Measurements from ENCODE around the gene NAT16. TPM values are rescaled to one million over a fixed set of nuclear protein-coding genes. Genes with fewer than 3 reads are reported as not detected.

NAT16 gene
- total and polyA plus RNA-seq, 2 of the 13 experiments (the other 11 are each of a cell fraction or from before 2014, with no cell fraction given), result 0.04 TPM; not detected in 1

DNA sequence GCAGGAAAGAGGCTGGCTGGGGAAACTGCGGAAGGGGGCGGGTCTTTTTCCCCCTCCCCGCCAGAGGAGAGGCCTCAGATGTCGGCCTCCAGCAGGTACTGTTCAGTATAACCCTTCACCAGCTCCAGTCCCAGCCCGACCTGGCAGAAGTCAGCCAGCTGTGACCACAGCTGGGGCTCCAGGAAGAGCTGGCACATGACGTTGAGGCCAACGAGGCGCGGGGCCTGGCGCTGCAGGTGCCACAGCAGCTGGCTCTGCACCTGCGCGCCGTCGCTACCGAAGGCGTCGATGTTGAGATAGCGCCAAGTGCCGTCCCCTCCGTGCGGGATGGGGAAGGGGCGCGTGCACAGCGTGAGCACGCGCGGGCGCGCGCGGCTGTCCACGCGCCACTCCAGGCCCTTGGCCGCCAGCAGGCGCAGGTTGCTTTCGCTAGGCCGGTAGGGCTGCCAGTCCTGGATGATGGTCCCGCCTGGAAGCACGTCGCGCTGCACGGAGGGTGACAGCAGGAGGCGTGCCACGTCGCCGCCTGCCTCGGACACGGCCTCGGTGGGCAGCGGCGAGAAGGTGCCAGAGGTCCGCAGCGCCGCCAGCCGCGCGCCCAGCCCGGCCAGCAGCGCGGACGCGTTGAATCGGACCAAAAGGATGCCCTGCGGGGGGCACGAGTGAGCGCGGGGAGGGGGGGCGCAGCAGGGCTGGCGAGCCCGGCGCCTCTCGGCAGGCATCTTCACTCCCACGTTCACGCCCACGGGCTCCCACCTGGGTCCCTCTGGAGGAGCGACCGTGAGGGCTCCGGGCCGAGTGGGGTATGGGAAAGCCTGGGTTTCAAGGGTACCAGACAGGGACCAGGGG, 7.9 kb downstream of the NAT16 start (continued):
- TF ChIP-seq, protein P1, sequence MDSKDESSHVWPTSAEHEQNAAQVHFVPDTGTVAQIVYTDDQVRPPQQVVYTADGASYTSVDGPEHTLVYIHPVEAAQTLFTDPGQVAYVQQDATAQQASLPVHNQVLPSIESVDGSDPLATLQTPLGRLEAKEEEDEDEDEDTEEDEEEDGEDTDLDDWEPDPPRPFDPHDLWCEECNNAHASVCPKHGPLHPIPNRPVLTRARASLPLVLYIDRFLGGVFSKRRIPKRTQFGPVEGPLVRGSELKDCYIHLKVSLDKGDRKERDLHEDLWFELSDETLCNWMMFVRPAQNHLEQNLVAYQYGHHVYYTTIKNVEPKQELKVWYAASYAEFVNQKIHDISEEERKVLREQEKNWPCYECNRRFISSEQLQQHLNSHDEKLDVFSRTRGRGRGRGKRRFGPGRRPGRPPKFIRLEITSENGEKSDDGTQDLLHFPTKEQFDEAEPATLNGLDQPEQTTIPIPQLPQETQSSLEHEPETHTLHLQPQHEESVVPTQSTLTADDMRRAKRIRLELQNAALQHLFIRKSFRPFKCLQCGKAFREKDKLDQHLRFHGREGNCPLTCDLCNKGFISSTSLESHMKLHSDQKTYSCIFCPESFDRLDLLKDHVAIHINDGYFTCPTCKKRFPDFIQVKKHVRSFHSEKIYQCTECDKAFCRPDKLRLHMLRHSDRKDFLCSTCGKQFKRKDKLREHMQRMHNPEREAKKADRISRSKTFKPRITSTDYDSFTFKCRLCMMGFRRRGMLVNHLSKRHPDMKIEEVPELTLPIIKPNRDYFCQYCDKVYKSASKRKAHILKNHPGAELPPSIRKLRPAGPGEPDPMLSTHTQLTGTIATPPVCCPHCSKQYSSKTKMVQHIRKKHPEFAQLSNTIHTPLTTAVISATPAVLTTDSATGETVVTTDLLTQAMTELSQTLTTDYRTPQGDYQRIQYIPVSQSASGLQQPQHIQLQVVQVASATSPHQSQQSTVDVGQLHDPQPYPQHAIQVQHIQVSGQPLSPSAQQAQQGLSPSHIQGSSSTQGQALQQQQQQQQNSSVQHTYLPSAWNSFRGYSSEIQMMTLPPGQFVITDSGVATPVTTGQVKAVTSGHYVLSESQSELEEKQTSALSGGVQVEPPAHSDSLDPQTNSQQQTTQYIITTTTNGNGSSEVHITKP (CRISPR knock-in tag; IDR thresholded peaks at IDR 0.05; ENCODE audit: low read depth), result no peak
- TF ChIP-seq ZNF180 (CRISPR knock-in tag; IDR thresholded peaks at IDR 0.05; ENCODE audit: borderline replicate concordance, low read depth), result no peak
- TF ChIP-seq HIVEP1 (CRISPR knock-in tag; IDR thresholded peaks at IDR 0.05), result no peak
- no peak for TF ChIP-seq ZSCAN29 (CRISPR knock-in tag; conservative IDR thresholded peaks at IDR 0.05)
- no peak for TF ChIP-seq FOXK2 (IDR thresholded peaks at IDR 0.05)
- TF ChIP-seq, protein P2, sequence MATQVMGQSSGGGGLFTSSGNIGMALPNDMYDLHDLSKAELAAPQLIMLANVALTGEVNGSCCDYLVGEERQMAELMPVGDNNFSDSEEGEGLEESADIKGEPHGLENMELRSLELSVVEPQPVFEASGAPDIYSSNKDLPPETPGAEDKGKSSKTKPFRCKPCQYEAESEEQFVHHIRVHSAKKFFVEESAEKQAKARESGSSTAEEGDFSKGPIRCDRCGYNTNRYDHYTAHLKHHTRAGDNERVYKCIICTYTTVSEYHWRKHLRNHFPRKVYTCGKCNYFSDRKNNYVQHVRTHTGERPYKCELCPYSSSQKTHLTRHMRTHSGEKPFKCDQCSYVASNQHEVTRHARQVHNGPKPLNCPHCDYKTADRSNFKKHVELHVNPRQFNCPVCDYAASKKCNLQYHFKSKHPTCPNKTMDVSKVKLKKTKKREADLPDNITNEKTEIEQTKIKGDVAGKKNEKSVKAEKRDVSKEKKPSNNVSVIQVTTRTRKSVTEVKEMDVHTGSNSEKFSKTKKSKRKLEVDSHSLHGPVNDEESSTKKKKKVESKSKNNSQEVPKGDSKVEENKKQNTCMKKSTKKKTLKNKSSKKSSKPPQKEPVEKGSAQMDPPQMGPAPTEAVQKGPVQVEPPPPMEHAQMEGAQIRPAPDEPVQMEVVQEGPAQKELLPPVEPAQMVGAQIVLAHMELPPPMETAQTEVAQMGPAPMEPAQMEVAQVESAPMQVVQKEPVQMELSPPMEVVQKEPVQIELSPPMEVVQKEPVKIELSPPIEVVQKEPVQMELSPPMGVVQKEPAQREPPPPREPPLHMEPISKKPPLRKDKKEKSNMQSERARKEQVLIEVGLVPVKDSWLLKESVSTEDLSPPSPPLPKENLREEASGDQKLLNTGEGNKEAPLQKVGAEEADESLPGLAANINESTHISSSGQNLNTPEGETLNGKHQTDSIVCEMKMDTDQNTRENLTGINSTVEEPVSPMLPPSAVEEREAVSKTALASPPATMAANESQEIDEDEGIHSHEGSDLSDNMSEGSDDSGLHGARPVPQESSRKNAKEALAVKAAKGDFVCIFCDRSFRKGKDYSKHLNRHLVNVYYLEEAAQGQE (IDR thresholded peaks at IDR 0.05; ENCODE audit: borderline replicate concordance in 1 of 2, low read depth in 1 of 2, low read length in 2 of 2), result no peak; a peak in 1 of 4 replicates
- TF ChIP-seq CTCF (CRISPR knock-in tag; IDR thresholded peaks at IDR 0.05), result peak; percentile 44
- TF ChIP-seq SNRNP70 (IDR thresholded peaks at IDR 0.05; ENCODE audit: low read depth, low read length), result no peak
- TF ChIP-seq SAFB2 (CRISPR knock-in tag; IDR thresholded peaks at IDR 0.05; ENCODE audit: borderline replicate concordance, low read depth), result no peak
- TF ChIP-seq ZNF768 (CRISPR knock-in tag; IDR thresholded peaks at IDR 0.05), result peak; percentile 26; the same call in 1 of the 2 replicates
- peak; percentile 94 for TF ChIP-seq EZH2 (conservative IDR thresholded peaks at IDR 0.05; ENCODE audit: low read depth, low read length)
- TF ChIP-seq FOXM1 (CRISPR knock-in tag; IDR thresholded peaks at IDR 0.05), result no peak
- TF ChIP-seq AKAP8 (CRISPR knock-in tag; IDR thresholded peaks at IDR 0.05), result no peak
- TF ChIP-seq, protein P3, sequence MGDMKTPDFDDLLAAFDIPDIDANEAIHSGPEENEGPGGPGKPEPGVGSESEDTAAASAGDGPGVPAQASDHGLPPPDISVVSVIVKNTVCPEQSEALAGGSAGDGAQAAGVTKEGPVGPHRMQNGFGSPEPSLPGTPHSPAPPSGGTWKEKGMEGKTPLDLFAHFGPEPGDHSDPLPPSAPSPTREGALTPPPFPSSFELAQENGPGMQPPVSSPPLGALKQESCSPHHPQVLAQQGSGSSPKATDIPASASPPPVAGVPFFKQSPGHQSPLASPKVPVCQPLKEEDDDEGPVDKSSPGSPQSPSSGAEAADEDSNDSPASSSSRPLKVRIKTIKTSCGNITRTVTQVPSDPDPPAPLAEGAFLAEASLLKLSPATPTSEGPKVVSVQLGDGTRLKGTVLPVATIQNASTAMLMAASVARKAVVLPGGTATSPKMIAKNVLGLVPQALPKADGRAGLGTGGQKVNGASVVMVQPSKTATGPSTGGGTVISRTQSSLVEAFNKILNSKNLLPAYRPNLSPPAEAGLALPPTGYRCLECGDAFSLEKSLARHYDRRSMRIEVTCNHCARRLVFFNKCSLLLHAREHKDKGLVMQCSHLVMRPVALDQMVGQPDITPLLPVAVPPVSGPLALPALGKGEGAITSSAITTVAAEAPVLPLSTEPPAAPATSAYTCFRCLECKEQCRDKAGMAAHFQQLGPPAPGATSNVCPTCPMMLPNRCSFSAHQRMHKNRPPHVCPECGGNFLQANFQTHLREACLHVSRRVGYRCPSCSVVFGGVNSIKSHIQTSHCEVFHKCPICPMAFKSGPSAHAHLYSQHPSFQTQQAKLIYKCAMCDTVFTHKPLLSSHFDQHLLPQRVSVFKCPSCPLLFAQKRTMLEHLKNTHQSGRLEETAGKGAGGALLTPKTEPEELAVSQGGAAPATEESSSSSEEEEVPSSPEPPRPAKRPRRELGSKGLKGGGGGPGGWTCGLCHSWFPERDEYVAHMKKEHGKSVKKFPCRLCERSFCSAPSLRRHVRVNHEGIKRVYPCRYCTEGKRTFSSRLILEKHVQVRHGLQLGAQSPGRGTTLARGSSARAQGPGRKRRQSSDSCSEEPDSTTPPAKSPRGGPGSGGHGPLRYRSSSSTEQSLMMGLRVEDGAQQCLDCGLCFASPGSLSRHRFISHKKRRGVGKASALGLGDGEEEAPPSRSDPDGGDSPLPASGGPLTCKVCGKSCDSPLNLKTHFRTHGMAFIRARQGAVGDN (CRISPR knock-in tag; IDR thresholded peaks at IDR 0.05), result peak; percentile 23; the same call in 1 of the 2 replicates
- no peak for TF ChIP-seq ZNF883 (CRISPR knock-in tag; IDR thresholded peaks at IDR 0.05; ENCODE audit: not compliant biosample characterization)
